Measurements from ENCODE around the gene PHLPP1.
"Not testable (repeated sequence)": the region's sequence is repeated elsewhere in the genome, so short reads cannot be mapped to it uniquely, and the experiment has no call there.

Gene PHLPP1

DNA sequence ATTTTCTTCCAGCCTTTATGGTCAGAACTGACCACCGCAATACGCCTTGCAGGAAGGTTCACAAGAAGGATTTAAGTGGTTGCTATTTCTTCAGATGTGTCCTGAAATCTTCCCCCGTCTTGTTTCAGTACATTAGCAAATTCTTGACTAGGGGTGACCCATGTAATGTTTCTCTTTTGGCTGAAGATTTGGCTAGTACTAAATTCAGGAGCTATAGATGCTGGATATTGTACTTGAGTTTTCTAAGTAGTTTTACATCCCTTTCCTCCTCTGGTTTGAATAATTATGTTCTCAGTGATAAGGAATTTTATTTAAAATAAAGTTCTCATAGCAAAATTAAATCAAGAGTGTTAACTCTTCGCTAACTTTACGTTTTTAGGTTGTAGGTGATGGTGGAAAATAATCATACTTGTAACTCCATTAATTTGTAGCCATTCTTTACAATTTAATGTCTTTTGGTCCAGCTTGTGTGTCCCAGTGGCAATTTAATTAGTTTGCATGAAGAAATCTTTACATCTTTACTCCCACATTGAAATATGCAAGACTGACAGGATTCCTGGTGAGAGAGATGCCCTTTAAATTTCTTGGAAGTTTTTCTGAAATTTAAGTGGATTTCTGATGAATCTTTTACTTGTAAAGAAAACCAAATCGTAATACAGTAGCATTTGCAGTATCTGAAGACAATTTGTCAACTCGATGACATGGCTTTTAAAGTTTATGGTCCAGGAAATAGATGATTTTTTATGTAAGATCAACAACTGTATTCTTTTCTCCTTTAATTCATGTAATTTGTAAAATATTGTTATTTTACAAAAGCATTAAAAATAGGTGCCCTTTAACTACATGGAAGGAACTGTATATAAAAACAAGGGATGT, 2.8 kb downstream of the PHLPP1 start:
- no peak for DNase-seq (ENCODE audit: low read depth)

DNA sequence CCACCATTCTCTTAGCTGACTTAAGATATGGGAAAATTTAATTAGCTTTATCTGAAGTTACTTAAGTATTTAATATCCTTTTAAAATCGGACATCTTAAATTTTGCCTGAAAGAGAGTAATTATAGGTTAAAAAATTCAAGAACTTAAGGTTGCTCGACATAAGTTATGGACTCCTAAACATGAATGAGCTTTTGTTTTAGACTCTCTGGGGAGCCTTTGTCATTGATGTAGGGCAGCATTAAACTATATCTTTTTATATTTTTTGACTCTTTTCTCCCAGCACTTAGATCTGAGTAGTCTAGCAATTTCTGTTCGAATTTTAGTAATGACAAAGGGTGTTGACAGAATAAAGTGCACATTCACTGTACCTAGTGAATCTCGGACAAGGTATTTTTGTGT, 4.7 kb downstream of the PHLPP1 start:
- no peak for DNase-seq (ENCODE audit: low read depth)

DNA sequence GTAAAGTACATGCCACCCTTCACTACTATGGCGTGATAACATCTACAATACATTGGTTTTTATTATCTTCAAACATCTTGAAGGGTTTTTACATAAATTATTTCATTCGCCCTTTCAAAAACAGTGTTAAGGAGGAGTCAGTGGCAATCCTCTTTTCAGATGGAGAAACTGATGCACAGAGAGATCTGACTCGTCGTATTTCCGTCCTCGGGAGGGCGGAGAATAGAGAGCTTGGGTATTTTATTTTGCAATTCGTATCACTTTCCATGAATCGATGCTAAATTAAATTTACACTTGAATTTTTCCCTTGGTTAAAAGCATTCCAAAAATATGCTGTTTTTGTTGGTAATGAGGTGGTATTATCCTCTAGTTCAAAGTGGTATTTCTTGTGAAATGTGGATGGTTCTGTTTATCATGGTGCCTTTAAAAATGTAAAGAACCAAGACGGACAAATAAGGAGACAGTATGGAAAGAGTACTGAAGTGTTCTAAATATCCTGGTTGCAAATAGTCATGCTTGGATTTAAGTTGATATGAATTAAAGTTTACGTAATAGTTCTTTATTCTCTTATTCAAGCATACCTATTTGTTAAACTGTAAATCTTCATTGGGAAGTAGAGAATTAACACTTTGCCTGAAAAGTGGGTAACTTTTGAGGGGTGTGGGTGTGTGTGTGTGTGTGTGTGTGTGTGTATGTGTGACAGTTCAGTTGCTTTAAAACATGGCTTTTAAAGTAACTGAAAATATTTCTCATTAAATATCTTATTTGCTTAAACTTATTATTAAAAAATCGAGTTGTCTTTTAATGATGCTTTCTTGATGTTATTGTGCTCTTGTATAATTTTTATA, 5.6 kb downstream of the PHLPP1 start:
- DNase-seq (ENCODE audit: low read depth): no peak

DNA sequence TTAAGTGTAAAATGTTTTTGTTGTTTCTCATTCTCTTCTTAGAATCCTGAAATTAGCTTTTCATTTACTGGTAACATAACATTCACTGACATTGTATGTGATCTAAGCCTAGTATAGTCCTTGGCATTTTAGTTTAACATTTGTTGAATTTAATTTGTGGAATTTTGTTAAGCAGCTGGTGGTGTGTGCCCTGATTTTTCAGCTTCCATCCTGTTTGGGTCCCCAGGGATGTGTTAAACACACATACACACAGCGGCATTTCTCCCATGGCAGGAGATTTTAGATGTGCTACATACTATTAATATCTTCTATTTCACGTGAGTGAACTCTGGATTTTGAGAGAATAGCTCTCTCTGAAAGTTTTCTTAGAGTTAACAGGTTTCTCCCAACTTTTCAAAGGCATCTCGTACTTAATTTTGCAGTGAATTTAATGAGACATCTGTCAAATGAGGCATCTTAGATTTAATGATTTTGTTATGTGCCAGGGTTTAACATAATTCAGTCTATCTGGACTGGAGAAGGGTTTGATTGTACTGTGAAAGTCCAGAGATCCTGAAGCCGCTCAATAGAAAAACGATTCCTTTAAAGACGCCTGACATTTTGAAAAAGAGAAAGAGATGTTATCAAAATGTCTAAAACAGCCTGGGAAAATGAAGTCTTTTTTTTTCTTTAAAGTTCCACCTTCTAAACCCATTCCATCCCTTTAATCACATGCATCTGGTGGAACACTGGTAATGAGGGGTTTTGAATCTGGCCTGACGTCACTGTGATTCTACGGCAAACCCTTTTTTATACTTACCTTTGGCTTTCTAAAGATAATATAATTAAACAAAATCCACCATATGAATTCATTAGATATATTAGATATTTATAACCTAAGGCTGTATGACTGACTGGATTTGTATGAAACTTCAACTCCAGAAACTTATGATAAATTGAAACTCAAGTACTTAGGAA, 6.8 kb downstream of the PHLPP1 start:
- no peak for DNase-seq (ENCODE audit: low read depth)

DNA sequence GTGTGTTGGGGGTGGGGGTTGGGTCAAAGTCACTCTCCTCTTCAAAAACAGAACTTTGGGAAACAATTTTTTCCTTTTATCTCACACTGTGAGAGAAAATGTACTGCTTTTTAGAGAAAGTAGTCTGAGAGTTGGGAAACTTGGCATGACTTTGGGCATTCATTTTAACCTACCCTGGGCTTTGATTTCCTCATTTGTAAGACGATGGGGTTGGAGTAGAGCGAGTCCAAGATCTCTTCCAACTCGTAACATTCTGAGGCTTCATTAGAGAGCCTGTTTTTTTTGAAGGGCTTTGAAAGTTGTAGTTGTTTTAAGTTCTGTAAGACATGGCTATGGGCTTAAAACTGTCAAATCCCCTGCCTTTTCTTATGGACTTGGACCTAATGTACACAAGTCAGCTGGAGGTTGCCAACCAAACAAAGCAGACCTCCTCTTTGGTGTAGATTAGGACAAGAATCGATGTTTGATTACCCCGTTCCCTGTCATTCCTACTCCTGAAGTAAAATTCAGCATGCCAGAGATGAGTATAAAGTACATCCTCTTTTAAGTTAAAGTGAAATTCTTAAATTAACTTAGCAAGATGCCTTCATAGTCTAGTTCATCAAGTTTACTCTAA, 8.4 kb downstream of the PHLPP1 start:
- no peak for DNase-seq (ENCODE audit: low read depth)

DNA sequence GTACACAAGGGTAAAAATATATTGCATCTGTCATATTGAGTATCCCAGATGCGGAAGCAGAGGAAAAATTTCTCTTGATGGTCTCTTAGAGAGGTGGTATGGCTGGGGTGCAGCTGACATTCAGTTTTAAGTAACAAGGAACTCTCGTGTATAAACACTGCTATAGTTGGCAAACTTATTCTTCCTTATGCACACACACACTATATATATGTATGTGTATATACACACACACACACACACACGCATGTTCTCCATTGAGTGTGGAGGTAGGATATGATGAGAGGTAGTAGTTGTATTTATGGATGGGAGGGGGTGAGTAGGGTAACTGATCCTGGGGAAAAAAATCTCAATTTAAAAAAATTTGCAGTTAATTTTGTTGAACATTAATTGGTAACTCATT, 10.6 kb downstream of the PHLPP1 start:
- no peak for DNase-seq (ENCODE audit: low read depth)

DNA sequence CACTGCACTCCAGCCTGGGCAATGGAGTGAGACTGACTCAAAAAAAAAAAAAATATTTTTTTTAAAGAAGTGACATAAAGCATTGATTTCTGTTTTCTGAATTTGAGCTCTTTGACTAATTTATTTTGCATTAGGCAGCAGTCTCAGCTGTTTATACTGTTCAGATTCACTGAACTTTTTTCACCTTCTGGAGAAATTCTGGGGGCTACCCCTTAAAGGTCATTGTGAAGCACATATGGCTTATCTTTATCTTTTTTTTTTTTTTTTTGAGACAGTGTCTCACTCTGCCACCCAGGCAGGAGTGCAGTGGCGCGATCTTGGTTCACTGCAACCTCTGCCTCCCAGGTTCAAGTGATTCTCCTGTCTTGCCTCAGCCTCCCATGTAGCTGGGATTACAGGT, 12.9 kb downstream of the PHLPP1 start:
- no peak for DNase-seq (ENCODE audit: low read depth)

DNA sequence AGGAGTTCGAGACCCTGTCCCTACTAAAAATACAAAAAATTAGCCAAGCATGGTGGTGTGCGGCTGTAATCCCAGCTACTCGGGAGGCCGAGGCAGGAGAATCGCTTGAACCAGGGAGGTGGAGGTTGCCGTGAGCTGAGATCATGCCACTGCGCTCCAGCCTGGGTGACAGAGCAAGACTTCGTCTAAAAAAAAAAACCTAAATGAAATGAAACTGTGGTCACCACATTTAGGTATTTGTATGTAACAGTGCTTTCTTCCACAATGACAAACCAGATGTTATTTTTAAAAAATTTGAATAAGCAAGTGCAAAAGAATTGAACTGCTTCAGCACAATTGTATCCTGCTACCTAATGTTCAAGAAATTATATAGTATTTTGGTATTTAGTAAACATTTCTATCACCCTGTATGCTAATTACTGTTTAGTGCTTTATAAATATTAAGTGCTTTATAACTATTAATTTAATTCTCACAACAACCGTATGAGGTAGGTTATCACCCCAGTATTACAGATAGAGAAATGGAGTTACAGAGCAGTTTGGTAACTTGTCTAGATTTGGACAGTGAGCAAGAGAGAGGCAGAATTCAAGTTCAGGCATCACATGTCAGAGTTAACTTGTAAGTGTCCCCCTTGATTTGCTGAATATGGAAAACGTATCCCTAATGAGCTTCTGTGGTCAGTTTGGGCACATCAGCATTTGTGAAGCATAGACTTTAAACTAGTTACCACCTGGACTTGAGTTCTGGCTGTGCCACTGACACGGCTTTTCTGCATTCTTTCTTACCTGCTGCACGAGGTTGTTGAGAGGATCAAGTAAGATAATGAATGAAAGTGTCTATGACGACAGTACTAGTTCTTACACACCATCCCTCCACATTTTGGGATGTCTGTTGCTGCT, 14.4 kb downstream of the PHLPP1 start:
- DNase-seq (ENCODE audit: low read depth): no peak

DNA sequence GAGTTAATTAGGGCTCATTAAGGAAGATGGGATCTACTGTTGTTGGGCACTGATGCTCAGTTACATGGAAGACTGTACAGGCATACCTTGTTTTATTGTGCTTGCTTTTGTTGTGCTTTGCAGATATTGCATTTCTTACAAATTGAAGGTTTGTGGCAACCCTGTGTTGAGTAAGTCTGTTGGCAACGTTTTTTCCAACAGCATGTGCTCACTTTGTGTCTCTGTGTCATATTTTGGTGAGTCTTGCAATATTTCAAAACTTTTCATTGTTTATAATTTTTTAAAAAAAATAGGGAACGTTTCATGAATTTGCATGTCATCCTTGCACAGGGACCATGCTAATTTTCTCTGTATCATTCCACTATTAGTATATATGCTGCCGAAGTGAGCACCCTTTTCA, 15.6 kb downstream of the PHLPP1 start:
- DNase-seq (ENCODE audit: low read depth): no peak

DNA sequence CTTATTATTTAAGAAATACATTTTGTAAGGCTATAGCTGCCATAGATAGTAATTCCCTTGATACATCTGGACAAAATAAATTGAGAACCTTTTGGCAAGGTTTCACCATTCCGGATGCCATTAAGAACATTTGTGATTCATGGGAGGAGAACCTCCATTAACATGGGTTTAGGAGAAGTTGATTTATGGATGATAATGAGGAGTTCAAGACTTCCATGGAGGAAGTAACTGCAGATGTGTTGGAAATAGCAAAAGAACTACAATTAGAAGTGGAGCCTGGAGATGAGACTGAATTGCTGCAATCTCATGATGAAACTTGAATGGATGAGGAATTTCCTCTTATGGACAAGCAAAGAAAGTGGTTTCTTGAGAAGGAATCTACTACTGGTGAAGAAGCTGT, 17.3 kb downstream of the PHLPP1 start:
- no peak for DNase-seq (ENCODE audit: low read depth)

DNA sequence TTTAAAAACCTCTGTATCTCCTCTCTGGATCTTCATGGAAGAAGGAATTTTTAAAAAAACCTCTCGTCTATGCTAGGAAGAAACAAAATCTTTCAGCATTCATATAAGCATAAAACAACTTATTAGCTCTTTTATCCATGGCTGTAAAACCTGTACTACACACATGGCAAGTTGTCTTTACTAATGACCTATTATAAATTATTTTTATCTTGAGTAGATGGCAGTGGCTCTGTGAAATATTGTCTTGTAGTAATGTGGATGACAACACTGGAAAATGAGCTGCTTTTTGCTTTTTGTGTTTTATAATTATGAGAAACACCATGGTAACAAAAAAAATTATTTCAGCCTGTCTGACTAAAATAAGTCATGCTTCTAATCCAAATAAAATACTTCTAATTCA, 18.9 kb downstream of the PHLPP1 start:
- no peak for DNase-seq (ENCODE audit: low read depth)

DNA sequence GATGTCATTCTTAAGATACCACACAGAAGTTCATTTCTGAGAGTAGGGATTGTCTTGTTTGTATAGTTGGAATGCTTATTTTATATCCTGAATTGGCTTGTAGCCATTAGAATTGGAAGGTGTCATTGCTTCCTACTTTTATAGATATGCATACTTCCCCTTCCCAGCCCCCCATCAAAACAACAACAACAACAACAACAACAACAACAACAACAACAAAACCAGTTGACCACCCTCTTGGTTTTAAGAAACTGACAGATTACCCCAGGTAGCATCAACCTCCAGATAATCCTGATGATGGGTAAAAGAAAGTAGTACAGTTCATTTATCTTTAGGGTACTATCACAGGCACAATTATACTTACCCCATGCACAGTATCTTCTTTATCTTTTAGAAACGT, 20.0 kb downstream of the PHLPP1 start:
- DNase-seq (ENCODE audit: low read depth): no peak

DNA sequence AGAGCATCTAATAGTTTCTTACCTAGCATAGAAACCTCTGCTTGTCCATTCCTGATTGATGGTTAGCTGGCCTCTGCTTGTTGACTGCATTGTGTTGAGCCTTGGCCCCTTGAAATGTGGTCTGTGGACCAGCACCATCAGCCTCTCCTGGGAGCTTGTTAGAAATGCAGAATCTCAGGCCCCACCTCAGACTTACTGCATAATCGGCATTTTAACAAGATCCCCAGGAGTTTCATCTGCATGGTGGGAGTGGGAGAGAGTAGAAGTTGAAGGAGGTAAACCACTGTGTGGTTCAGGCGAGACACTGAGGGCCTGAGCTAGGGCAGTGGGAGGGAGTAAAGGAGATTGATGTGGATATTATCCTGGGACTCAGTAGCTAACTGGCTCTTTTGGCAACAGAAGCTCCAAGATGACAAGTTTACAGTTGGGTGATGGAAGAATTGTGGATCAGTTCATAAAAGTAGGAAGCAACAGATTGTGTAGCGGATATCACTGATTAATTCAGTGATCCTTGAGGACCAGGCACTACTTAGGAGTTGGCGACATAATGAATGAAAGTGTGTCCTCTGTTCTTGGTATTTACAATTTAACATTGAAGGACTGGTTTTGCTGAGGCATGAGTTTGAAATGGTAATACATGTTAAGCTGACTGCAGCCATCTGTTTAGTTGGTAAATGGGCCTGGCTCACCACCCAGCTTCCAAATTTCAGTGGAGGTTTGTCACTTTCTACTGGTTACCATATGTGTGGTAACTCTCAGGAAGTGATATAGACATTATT, 20.9 kb downstream of the PHLPP1 start:
- no peak for DNase-seq (ENCODE audit: low read depth)

DNA sequence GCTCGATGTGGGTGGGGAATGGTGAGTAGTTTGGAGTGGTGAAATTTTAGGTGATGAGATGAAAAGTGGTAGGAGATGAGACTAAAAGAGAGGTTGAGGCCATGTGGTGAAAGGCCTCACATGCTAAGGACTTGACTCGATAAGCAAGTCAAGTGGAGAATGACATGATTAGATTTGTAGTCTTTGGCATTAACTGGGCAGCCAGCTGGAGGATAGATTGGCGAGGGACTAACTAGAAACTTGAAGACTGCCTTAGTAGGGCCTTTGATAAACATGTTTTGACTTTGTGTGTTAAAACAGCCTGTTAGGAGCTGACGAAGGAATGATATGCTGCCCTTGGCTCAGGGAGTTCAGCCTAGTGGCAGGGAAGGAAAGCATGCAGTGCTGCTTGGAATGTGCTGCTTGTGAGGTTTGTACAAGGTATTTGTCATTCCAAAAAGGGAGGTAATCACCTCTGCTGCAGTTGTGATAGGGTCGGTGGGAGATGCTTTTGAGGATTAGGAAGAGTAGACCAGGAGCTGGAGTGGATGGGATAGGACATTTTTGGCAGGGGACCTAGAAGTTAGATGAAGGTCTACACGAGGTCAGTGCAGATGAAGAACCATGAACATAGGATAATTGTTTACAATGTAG, 22.0 kb downstream of the PHLPP1 start:
- DNase-seq (ENCODE audit: low read depth): no peak

DNA sequence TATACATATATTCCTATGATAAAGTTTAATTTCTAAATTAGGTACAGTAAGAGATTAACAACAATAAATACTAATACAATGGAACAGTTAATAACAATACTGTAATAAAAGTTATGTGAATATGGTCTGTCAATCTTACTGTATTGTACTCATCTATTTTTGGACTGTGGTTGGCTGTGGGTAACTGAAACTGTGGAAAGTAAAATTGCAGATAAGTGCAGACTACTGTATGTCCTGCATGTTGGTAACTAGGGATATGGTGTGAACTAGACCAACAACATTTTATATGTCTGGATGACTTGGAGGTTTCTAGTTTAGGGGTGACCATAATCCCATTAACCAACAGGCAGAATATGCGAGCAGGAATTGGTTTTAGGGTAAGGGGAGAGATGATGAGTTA, 23.3 kb downstream of the PHLPP1 start:
- DNase-seq (ENCODE audit: low read depth): no peak

DNA sequence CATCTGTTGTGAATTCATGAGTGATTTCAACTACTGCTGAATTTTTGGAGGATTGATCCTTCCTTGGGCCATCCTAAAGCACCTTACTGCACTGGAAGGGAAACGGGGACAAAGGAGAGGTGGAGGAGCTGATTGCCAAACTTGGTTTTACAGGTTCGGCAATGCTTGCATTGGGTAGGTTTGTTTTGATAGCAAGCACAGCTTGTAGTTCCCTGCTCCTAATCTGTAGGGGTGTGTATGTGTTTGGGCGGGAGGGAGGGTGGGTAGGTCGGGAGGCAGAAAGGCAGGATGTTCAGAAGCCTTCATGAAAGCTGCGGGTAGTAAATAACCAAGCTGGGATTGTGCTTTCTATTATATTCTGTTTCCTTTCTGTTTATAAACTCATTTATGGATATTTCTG, 24.6 kb downstream of the PHLPP1 start:
- no peak for DNase-seq (ENCODE audit: low read depth)

DNA sequence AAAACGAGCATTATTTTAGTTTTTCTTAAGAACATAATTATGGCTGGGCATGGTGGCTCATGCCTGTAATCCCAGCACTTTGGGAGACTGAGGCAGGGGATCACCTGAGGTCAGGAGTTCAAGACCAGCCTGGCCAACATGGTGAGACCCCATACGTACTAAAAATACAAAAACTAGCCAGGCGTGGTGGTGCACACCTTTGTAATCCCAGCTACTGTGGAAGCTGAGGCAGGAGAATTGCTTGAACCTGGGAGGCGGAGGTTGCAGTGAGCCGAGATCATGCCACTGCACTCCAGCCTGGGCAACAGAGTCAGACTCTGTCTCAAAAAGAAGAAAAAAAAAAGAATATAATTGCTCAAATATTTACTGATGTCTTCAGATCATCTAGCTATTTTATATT, 25.3 kb downstream of the PHLPP1 start:
- DNase-seq (ENCODE audit: low read depth): not testable (repeated sequence)

DNA sequence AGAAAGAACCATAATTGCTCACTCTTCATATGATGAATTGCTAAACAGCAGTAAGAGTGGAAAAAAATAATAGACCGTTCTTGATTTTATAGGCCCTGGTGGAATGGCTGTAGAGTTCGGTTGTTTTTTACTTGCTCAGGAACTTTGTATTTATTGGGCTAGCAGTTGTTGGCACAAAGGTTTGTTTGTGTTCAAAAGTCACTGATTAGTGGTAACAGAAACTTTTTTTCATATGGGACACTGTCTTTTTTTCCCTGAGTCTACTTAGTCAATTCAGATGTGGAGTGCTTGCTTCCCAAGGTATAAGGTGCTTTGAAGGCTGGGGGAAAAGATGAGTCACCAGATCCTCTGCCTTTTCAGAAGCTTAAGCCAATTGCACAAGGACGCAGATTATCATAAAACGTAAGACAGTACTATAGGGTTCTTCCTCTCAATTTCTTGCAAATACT, 25.8 kb downstream of the PHLPP1 start:
- DNase-seq (ENCODE audit: low read depth): no peak

DNA sequence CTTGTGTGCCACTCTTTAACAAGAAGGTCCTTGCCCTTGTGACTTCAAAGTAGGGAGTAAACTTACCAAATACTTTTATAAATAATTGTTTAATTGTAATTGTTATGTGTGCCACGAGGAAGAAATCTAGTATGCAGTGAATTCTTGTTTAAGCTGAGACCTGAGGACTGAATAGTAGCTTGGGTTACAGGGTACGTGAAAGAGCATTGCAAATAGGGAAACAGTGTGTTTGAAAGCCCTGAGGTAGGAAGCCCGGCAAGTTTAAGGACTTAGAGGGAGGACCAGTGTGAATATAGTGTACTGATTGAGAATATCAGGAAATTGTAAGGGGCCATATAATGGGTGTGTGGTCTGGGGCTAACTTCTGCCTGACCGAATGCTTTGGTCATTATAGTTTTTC, 26.2 kb downstream of the PHLPP1 start:
- no peak for DNase-seq (ENCODE audit: low read depth)

All from stimulated activated CD8-positive, alpha-beta memory T cell treated with anti-CD3 and anti-CD28 coated beads, Interleukin-4, amount 100 ng/mL, for 24 hours (primary cell).